ENCODE measurements around the gene LMO2. TPM values are rescaled to one million over a fixed set of nuclear protein-coding genes. Genes with fewer than 3 reads are reported as not detected.

The LMO2 gene
- total RNA-seq, 2 donors from 2014 or later, result 27.1 to 32.9 TPM

GRCh38 chr11:33868647-33869461, 23.0 kb downstream of the LMO2 start:
- intact Hi-C loops (cut with DNase I), result no loop called here
- no peak for DNase-seq (ENCODE audit: low spot score)

GRCh38 chr11:33867996-33868646, 23.8 kb downstream of the LMO2 start:
- intact Hi-C loops (cut with DNase I), result no loop called here

GRCh38 chr11:33867561-33867960, 24.3 kb downstream of the LMO2 start:
- intact Hi-C loops (cut with DNase I), result no loop called here

More at GRCh38 chr11:33867996-33868646, 23.8 kb downstream of the LMO2 start:
- DNase-seq (ENCODE audit: low spot score), result no peak

GRCh38 chr11:33866936-33867335, 24.9 kb downstream of the LMO2 start:
- no peak for DNase-seq (ENCODE audit: low spot score)
- intact Hi-C loops (cut with DNase I), result no loop called here

More at GRCh38 chr11:33867561-33867960, 24.3 kb downstream of the LMO2 start:
- no peak for DNase-seq (ENCODE audit: low spot score)

GRCh38 chr11:33864479-33864878, 27.4 kb downstream of the LMO2 start:
- no peak for DNase-seq (ENCODE audit: low spot score)
- intact Hi-C loops (cut with DNase I), result loop anchor here in 1 of 2 donors (5.0 kb wide), 1 partner anchor 108 kb away; no protein-coding TSS in a partner anchor

GRCh38 chr11:33863418-33864172, 28.3 kb downstream of the LMO2 start:
- intact Hi-C loops (cut with DNase I), result loop anchor here in 1 of 2 donors (5.0 kb wide), 1 partner anchor 109 kb away; no protein-coding TSS in a partner anchor
- no peak for DNase-seq (ENCODE audit: low spot score)

- DNase-seq (ENCODE audit: low spot score), result no peak
- intact Hi-C loops (cut with DNase I), result loop anchor here in 1 of 2 donors (5.0 kb wide), 1 partner anchor 110 kb away; no protein-coding TSS in a partner anchor
Measured at GRCh38 chr11:33861941-33862589, 29.8 kb downstream of the LMO2 start.

- intact Hi-C loops (cut with DNase I), result loop anchor here in 1 of 2 donors (5.0 kb wide), 1 partner anchor 111 kb away; no protein-coding TSS in a partner anchor
- DNase-seq (ENCODE audit: low spot score), result no peak
Measured at GRCh38 chr11:33861386-33861785, 30.5 kb downstream of the LMO2 start.

GRCh38 chr11:33860926-33861325, 30.9 kb downstream of the LMO2 start:
- no peak for DNase-seq (ENCODE audit: low spot score)
- intact Hi-C loops (cut with DNase I), result loop anchor here in 1 of 2 donors (5.0 kb wide), 1 partner anchor 111 kb away; no protein-coding TSS in a partner anchor

- intact Hi-C loops (cut with DNase I), result loop anchor here in 1 of 2 donors (5.0 kb wide), 1 partner anchor 113 kb away; no protein-coding TSS in a partner anchor
- DNase-seq (ENCODE audit: low spot score), result no peak
Measured at GRCh38 chr11:33859306-33859705, 32.6 kb downstream of the LMO2 start.

- intact Hi-C loops (cut with DNase I), result loop anchor here in 1 of 2 donors (5.0 kb wide), 1 partner anchor 114 kb away; no protein-coding TSS in a partner anchor
- DNase-seq (ENCODE audit: low spot score), result peak; percentile 93
Measured at GRCh38 chr11:33857933-33858371, 33.9 kb downstream of the LMO2 start.

GRCh38 chr11:33855500-33855899, 36.4 kb downstream of the LMO2 start:
- intact Hi-C loops (cut with DNase I), result loop anchor here in 1 of 2 donors (5.0 kb wide), 1 partner anchor 117 kb away; no protein-coding TSS in a partner anchor
- DNase-seq (ENCODE audit: low spot score), result no peak

- no peak for DNase-seq (ENCODE audit: low spot score)
- intact Hi-C loops (cut with DNase I), result loop anchor here in 1 of 2 donors (5.0 kb wide), 1 partner anchor 487 kb away; no protein-coding TSS in a partner anchor
Measured at GRCh38 chr11:33848717-33849390, 43.0 kb downstream of the LMO2 start.

GRCh38 chr11:33847251-33847650, 44.6 kb downstream of the LMO2 start:
- intact Hi-C loops (cut with DNase I), result loop anchor here in 1 of 2 donors (5.0 kb wide), 1 partner anchor 485 kb away; no protein-coding TSS in a partner anchor
- DNase-seq (ENCODE audit: low spot score), result no peak

GRCh38 chr11:33844236-33844635, 47.6 kb downstream of the LMO2 start:
- DNase-seq (ENCODE audit: low spot score), result no peak
- intact Hi-C loops (cut with DNase I), result no loop called here

- no peak for DNase-seq (ENCODE audit: low spot score)
- intact Hi-C loops (cut with DNase I), result no loop called here
Measured at GRCh38 chr11:33843018-33843417, 48.9 kb downstream of the LMO2 start.

- intact Hi-C loops (cut with DNase I), result no loop called here
- DNase-seq (ENCODE audit: low spot score), result no peak
Measured at GRCh38 chr11:33842236-33842915, 49.5 kb downstream of the LMO2 start.

All from posterior vena cava (tissue), 2 donors.